Tibial artery (tissue), 4 donors: Measurements from ENCODE around the gene CDK13.
A peak's percentile ranks its signal among the peaks of the same experiment; 100 is the strongest.
"Not testable (repeated sequence)": the region's sequence is repeated elsewhere in the genome, so short reads cannot be mapped to it uniquely, and the experiment has no call there.

Experiments
- DNase-seq, 2 donors: peaks; one replicate each; pipeline ENCODE4 v3.0.0-alpha.2; 2019
- H3K27ac ChIP-seq, 2 donors: fragments of 200-600 bp; sonication (generic) in 1 of 2; 1 replicate in 1 of 2; 2 replicates in 1 of 2; pipeline ENCODE4 v1.5.1; 2018 to 2019; ENCODE audit warnings: mild to moderate bottlenecking in 1 of 2
- H3K27me3 ChIP-seq, 2 donors: fragments of 200-600 bp; sonication (generic) in 1 of 2; one replicate each; pipeline versions ENCODE4 v1.5.1 to v1.6.0; 2016 to 2019
- H3K36me3 ChIP-seq, 3 donors: fragments of 200-600 bp; sonication (generic) in 2 of 3; one replicate each; pipeline ENCODE4 v1.5.1; 2016 to 2019; ENCODE audit warnings: mild to moderate bottlenecking in 2 of 3
- H3K4me1 ChIP-seq, 4 donors: fragments of 200-600 bp; sonication (generic) in 2 of 4; 1 replicate in 3 of 4; 2 replicates in 1 of 4; pipeline ENCODE4 v1.5.1; 2016 to 2019
- H3K4me3 ChIP-seq, 2 donors: fragments of 200-600 bp; sonication (generic) in 1 of 2; 1 replicate in 1 of 2; 2 replicates in 1 of 2; pipeline ENCODE4 v1.5.1; 2018 to 2019; ENCODE audit warnings: mild to moderate bottlenecking in 2 of 2
- H3K9me3 ChIP-seq, 3 donors: fragments of 200-600 bp; sonication (generic) in 1 of 3; one replicate each; pipeline ENCODE4 v1.5.1; 2016 to 2019
- intact Hi-C: fragments of 100-400 bp; cut with DNase I; formaldehyde crosslinking; loops from one replicate; pipeline ENCODE4 v1.15.0; 2023; ENCODE audit warnings: low total_unique reads
- TF ChIP-seq, protein P1 (sequence below), 2 experiments: fragments of 200-600 bp in 1 of 2; fragments of 450-650 bp in 1 of 2; IDR thresholded peaks; one replicate each; pipeline ENCODE4 v1.5.1; 2017 to 2019; ENCODE audit warnings: antibody characterized with exemption in 2 of 2, mild to moderate bottlenecking in 1 of 2, moderate library complexity in 1 of 2

The CDK13 gene

DNA sequence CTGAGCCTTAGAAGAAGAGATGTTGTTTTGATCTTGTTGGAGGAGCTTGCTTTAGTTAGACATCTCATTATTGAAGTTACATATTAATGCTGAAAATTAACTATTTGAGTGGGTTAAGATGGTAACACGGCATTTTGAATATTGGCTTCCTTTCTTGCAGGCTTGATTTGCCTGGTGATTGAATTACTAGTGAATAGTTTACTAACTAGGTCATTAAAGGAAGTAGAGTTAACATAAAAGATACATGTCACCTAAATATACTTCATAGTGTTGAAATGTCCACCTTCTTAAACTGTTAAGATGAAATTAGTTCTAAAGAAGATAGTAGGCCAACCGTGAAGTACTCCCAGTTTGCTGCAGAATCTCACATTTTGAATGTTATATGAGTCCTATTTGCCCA is 165.9 kb downstream of the CDK13 start:
- Histone ChIP-seq H3K27me3 (no peaks in the 10 kb centered on the region), H3K27ac (no peak overlapping the region), H3K36me3 (peaks cover 0 to 7% (median 0%) of the 10 kb centered on the region in 3 donors), H3K9me3 (no peaks in the 10 kb centered on the region), H3K4me3 (no peak overlapping the region), H3K4me1 (no peaks in the 10 kb centered on the region)
- no peak for DNase-seq
- intact Hi-C loops: no loop called here
- TF ChIP-seq, protein P1, sequence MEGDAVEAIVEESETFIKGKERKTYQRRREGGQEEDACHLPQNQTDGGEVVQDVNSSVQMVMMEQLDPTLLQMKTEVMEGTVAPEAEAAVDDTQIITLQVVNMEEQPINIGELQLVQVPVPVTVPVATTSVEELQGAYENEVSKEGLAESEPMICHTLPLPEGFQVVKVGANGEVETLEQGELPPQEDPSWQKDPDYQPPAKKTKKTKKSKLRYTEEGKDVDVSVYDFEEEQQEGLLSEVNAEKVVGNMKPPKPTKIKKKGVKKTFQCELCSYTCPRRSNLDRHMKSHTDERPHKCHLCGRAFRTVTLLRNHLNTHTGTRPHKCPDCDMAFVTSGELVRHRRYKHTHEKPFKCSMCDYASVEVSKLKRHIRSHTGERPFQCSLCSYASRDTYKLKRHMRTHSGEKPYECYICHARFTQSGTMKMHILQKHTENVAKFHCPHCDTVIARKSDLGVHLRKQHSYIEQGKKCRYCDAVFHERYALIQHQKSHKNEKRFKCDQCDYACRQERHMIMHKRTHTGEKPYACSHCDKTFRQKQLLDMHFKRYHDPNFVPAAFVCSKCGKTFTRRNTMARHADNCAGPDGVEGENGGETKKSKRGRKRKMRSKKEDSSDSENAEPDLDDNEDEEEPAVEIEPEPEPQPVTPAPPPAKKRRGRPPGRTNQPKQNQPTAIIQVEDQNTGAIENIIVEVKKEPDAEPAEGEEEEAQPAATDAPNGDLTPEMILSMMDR (IDR thresholded peaks at IDR 0.05): no peak

DNA sequence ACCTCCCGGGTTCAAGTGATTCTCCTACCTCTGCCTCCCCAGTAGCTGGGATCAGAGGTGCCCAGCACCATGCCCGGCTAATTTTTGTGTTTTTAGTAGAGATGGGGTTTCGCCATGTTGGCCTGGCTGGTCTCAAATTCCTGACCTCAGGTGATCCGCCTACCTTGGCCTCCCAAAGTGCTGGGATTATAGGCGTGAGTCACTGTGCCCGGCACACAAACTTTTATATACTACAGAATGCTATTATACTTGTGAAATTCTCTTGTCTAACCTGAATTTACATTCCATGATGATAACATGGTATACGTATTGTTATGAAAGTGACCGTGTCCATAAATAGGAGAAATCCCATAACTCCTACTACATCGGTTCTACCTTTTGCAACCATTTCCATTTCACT is 167.1 kb downstream of the CDK13 start:
- H3K27ac ChIP-seq, H3K36me3 ChIP-seq, intact Hi-C loops, H3K4me3 ChIP-seq, H3K27me3 ChIP-seq, H3K4me1 ChIP-seq, DNase-seq, H3K9me3 ChIP-seq: not testable (repeated sequence)

DNA sequence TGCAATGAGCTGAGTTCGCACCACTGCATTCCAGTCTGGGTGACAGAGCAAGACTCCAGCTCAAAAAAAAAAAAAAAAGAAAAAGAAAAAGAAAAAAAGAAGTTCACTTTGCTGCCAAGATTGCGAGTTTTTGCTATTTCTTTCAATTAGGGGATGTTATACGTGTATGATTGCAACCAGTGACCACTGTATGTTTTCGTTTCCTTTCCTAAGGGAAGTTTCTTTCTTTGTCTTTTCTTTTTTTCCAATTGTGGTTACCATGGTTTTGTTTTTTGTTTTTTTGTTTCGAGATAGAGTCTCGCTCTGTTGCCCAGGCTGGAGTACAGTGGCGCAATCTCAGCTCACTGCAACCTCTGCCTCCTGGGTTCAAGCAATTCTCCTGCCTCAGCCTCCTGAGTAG is 168.1 kb downstream of the CDK13 start:
- H3K27me3 ChIP-seq, H3K9me3 ChIP-seq, H3K27ac ChIP-seq, H3K36me3 ChIP-seq, DNase-seq, H3K4me1 ChIP-seq, intact Hi-C loops, H3K4me3 ChIP-seq: not testable (repeated sequence)

DNA sequence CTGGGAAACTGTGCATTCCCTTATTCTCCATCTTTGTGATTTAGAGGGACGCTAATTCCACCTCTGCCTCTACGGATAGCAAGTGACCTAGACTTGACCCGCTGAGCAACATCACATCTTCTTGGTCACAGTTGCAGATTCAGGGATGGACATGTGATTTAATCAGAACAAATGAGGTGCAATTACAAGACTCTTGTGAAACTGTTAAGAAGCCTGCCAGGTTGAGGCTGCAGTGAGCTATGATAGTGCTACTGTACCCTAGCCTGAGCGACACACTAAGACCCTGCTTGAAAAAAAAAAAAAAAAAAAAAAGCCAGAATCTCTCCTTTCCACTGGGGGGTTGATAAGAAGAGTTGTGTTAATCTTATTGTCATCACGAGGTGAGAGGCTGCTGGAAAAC is 170.0 kb downstream of the CDK13 start:
- TF ChIP-seq, protein P1 (IDR thresholded peaks at IDR 0.05): no peak
- Histone ChIP-seq H3K27ac (no peak overlapping the region), H3K9me3 (no peaks in the 10 kb centered on the region), H3K4me3 (no peak overlapping the region), H3K4me1 (no peaks in the 10 kb centered on the region), H3K27me3 (no peaks in the 10 kb centered on the region), H3K36me3 (no peaks in the 10 kb centered on the region)
- DNase-seq: no peak
- intact Hi-C loops: no loop called here

DNA sequence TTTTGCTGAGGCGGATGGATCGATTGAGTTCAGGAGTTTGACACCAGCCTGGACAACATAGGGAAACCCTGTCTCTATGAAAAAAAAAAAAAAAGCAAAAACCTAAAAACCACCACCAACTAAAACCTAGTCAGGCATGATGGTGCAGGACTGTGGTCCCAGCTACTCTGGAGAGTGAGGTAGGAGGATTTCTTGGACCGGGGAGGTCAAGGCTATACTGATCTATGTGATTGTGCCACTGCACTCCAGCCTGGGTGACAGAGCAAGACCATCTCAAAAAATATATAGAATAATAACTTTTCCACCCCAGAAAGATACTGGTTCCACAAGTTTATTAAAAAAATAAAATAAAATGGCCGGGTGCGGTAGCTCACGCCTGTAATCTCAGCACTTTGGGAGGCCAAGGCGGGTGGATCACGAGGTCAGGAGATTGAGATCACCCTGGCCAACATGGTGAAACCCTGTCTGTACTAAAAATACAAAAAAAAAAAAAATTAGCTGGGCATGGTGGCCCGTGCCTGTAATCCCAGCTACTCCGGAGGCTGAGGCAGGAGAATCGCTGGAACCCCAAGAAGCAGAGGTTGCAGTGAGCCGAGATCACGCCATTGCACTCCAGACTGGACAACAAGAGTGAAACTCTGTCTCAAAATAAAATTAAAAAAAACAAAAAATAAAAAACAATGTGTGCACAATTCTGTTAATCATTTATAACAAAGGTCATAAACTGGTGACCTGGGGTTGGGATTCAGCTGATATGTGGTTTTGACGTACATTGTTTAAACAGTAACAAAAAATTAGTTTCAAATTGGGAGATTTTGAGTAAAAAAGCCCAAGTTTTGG is 172.3 kb downstream of the CDK13 start:
- intact Hi-C loops, H3K27me3 ChIP-seq, H3K4me3 ChIP-seq, H3K4me1 ChIP-seq, H3K36me3 ChIP-seq, H3K27ac ChIP-seq, H3K9me3 ChIP-seq, DNase-seq: not testable (repeated sequence)

DNA sequence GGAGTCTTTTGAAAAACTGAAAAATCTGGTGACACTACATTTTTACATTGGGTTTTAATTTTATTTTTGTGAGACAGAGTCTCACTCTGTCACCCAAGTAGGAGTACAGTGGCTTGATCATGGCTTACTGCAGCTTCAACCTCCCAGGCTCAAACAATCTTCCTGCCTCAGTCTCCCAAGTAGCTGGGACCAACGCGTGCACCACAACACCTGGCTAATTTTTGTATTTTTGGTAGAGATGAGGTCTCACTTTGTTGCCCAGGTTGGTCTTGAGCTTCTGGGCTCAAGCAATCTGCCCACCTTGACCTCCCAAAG is 172.8 kb downstream of the CDK13 start:
- Histone ChIP-seq H3K36me3 (no peaks in the 10 kb centered on the region), H3K9me3 (no peaks in the 10 kb centered on the region), H3K4me1 (peaks cover 0 to 2% (median under 1%) of the 10 kb centered on the region in 4 donors), H3K4me3 (no peak overlapping the region), H3K27ac (no peak overlapping the region), H3K27me3 (no peaks in the 10 kb centered on the region)
- intact Hi-C loops: no loop called here
- TF ChIP-seq, protein P1 (IDR thresholded peaks at IDR 0.05): no peak
- no peak for DNase-seq

DNA sequence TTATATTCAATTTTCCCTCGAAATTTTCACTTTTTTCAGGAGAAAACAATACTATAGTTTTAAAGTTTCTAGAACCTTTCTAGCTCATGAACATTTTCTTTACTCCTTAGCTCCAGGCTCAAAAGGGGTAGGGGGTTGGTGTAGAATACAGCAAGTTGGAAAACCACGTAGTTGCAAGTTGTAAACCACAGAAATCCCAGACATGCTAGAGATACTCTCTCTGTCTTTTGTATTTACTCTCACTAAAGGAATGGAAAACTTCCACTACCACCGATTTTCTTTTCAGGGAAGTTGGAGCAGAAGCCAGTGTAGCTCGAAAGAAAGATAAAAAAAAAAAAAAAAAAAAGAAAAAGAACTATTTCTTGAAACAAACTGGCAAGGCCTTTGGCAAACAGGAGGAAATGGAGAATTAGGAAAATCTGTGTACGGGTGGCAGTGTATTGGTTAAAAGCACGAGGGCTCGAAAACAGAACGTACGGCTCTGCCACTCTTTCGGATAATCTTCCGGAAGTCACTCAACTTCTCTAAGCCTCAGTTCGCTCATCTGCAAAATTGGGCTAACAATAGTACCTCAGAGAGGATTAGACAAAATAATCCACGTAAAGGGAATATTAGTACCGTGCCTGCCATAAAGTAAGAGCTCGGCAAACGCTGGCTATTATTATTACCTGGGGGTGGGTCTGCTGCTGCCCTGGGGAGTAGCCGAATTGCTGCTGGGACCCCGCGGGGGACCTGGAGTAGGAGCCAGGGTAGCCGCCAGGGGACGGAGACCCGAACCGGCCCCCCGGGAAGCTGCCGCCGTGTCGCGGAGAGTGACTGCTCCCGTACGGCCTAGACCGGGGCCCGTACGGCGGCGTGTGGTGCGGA is 183.7 kb downstream of the CDK13 start:
- Histone ChIP-seq H3K27me3 (no peaks in the 10 kb centered on the region), H3K36me3 (no peaks in the 10 kb centered on the region), H3K27ac (peak overlapping the region; percentile 93 to 94), H3K4me1 (peaks cover 0 to 36% (median 24%) of the 10 kb centered on the region in 4 donors), H3K4me3 (peak overlapping the region; percentile 91 to 92), H3K9me3 (no peaks in the 10 kb centered on the region)
- intact Hi-C loops: loop anchor here (10.0 kb wide), 1 partner anchor 179 kb away; the partner anchor contains the start of gene CDK13
- TF ChIP-seq, protein P1 (IDR thresholded peaks at IDR 0.05): no peak
- no peak for DNase-seq
